ENCODE measurements around the gene RIPK3. TPM values are rescaled to one million over a fixed set of nuclear protein-coding genes. Genes with fewer than 3 reads are reported as not detected.
"Not testable (repeated sequence)": the region's sequence is repeated elsewhere in the genome, so short reads cannot be mapped to it uniquely, and the experiment has no call there.

The RIPK3 gene
- total RNA-seq, 4 donors from 2014 or later: 9.0 to 18.0 (median 13.2) TPM

GRCh38 chr14:24327914-24328313 lies 11.9 kb downstream of the RIPK3 start:
- ATAC-seq (ENCODE audit: low FRiP score); DNase-seq (ENCODE audit: low spot score): not testable (repeated sequence)
- peak in 1 of 3 donors; percentile 6 for TF ChIP-seq CTCF (IDR thresholded peaks at IDR 0.05)

- DNase-seq (ENCODE audit: low spot score) (no peak), ATAC-seq (ENCODE audit: low FRiP score) (no peak)
- TF ChIP-seq CTCF (IDR thresholded peaks at IDR 0.05): no peak
Measured at GRCh38 chr14:24327303-24327702, 12.5 kb downstream of the RIPK3 start.

- DNase-seq (ENCODE audit: low spot score): no peak
- no peak for TF ChIP-seq CTCF (IDR thresholded peaks at IDR 0.05)
- no peak for ATAC-seq (ENCODE audit: low FRiP score)
Measured at GRCh38 chr14:24325963-24326362, 13.8 kb downstream of the RIPK3 start.

GRCh38 chr14:24325041-24325530 lies 14.7 kb downstream of the RIPK3 start:
- DNase-seq (ENCODE audit: low spot score): no peak

GRCh38 chr14:24324024-24324423 lies 15.8 kb downstream of the RIPK3 start:
- DNase-seq (ENCODE audit: low spot score) (no peak), ATAC-seq (ENCODE audit: low FRiP score) (no peak)
- TF ChIP-seq CTCF (IDR thresholded peaks at IDR 0.05): no peak

More at GRCh38 chr14:24325041-24325530, 14.7 kb downstream of the RIPK3 start:
- ATAC-seq (ENCODE audit: low FRiP score): no peak
- no peak for TF ChIP-seq CTCF (IDR thresholded peaks at IDR 0.05)

GRCh38 chr14:24323341-24323740 lies 16.4 kb downstream of the RIPK3 start:
- DNase-seq (ENCODE audit: low spot score): no peak

More at GRCh38 chr14:24323341-24323740, 16.4 kb downstream of the RIPK3 start:
- no peak for TF ChIP-seq CTCF (IDR thresholded peaks at IDR 0.05)
- ATAC-seq (ENCODE audit: low FRiP score): no peak

Measured in omental fat pad (tissue), 4 donors.